KBM-7 (cell line): ENCODE measurements around the gene DIDO1.

Source experiments
- DNase-seq: peaks from one replicate; pipeline ENCODE4 v3.0.0-alpha.2; 2015
- in situ Hi-C: fragments of 300-500 bp; cut with MboI; formaldehyde crosslinking; loops from 2 replicates; pipeline ENCODE4 v1.14.3; 2020; ENCODE audit warnings: low sequenced_read_pairs, low pct_unique_long_range_greater_than_20kb, mixed read lengths

The DIDO1 gene

GRCh38 chr20:62887860-62888239 is 38.5 kb downstream of the DIDO1 start:
- in situ Hi-C loops = no loop called here
- DNase-seq = no peak

- DNase-seq = no peak
These were observed 39.0 kb downstream of the DIDO1 start for GRCh38 chr20:62887152-62887859.

GRCh38 chr20:62886709-62887058 is 39.6 kb downstream of the DIDO1 start:
- in situ Hi-C loops = no loop called here
- no peak for DNase-seq

More at GRCh38 chr20:62887152-62887859, 39.0 kb downstream of the DIDO1 start:
- in situ Hi-C loops = no loop called here

GRCh38 chr20:62885896-62886708 is 40.2 kb downstream of the DIDO1 start:
- no peak for DNase-seq

GRCh38 chr20:62885046-62885895 is 41.0 kb downstream of the DIDO1 start:
- no peak for DNase-seq
- in situ Hi-C loops = no loop called here

More at GRCh38 chr20:62885896-62886708, 40.2 kb downstream of the DIDO1 start:
- in situ Hi-C loops = no loop called here

GRCh38 chr20:62884556-62884955 is 41.7 kb downstream of the DIDO1 start:
- DNase-seq = no peak
- in situ Hi-C loops = no loop called here

GRCh38 chr20:62882426-62882825 is 43.9 kb downstream of the DIDO1 start:
- in situ Hi-C loops = no loop called here
- DNase-seq = no peak

- DNase-seq = no peak
- in situ Hi-C loops = no loop called here
These were observed 44.5 kb downstream of the DIDO1 start for GRCh38 chr20:62881662-62882395.

- no peak for DNase-seq
- in situ Hi-C loops = no loop called here
These were observed 45.2 kb downstream of the DIDO1 start for GRCh38 chr20:62880935-62881661.

GRCh38 chr20:62880147-62880934 is 46.0 kb downstream of the DIDO1 start:
- DNase-seq = no peak
- in situ Hi-C loops = no loop called here

GRCh38 chr20:62879275-62880146 is 46.8 kb downstream of the DIDO1 start:
- no peak for DNase-seq
- in situ Hi-C loops = no loop called here

- no peak for DNase-seq
- in situ Hi-C loops = no loop called here
These were observed 47.9 kb downstream of the DIDO1 start for GRCh38 chr20:62878244-62879038.

- in situ Hi-C loops = no loop called here
- no peak for DNase-seq
These were observed 49.1 kb downstream of the DIDO1 start for GRCh38 chr20:62876902-62877816.

- in situ Hi-C loops = no loop called here
- DNase-seq = no peak
These were observed 49.8 kb downstream of the DIDO1 start for GRCh38 chr20:62876501-62876901.
